Measurements from ENCODE around the gene ANKRD2. TPM values are rescaled to one million over a fixed set of nuclear protein-coding genes. Genes with fewer than 3 reads are reported as not detected.

ANKRD2 gene
- total RNA-seq, 2 experiments from 2014 or later: not detected

DNA sequence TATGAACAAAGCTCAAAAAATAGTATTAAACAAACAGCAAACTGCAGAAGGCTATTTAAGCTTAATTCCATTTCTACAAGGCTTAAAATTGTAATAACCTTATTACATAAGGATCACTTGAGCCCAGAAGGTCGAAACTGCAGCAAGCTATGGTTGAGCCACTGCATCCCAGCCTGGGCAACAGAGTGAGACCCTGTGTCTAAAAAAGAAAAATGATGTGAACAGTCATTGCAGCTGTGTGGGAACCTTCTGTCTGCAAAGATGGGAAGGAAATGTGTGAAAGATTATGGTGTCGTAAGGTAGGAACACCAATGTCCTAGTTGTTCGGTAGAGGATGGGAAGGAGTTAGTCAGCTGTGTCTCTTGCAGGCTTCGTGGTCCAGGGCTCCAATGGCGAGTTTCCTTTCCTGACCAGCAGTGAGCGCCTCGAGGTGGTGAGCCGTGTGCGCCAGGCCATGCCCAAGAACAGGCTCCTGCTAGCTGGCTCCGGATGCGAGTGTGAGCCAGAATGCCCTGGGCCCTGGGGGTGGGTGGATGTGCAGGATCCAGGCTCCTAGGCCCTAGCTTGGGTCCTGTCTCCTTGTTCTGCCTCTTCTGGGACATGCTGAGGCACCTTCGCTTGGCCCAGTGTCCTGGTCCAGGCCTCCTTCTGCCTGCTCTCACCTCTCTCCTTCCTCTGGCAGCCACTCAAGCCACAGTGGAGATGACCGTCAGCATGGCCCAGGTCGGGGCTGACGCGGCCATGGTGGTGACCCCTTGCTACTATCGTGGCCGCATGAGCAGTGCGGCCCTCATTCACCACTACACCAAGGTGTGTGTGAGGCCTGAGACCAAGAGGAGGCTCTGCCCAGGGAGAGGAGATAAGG, 26.1 kb downstream of the ANKRD2 start:
- no peaks in the 10 kb centered on the region for H3K36me3 ChIP-seq (ENCODE audit: insufficient read depth, low read length)
- H3K4me1 Mint-ChIP-seq (ENCODE audit: low read depth): no peaks in the 10 kb centered on the region

DNA sequence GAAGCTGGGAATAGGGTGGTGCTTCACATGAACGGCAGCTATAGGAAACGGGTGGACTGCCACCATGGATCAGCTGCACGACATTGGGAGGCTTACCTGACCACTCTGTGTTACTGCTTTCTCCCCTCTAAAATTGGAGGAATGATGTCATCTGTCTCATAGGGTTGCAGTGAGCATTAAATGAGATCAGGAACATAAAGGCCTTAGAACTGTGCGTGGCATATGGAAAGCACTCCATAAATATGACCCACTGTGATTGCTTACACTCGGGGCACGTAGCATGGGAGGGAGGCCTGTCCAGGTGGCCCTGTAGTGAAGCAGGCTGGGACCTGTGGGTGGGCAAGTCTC, 26.7 kb downstream of the ANKRD2 start:
- ATAC-seq (ENCODE audit: poor library complexity): no peak
- Mint-ChIP-seq H3K27me3 (no peaks in the 10 kb centered on the region), H3K36me3 (ENCODE audit: low read depth) (no peaks in the 10 kb centered on the region), H3K9me3 (no peaks in the 10 kb centered on the region), H3K4me1 (ENCODE audit: low read depth) (no peaks in the 10 kb centered on the region), H3K27ac (no peak overlapping the region), H3K4me3 (no peak overlapping the region)
- CTCF ChIA-PET: no interaction called here
- POLR2A ChIA-PET: no interaction called here
- Histone ChIP-seq H3K9me3 (ENCODE audit: control insufficient read depth in 1 of 2, insufficient read depth in 1 of 2, low read length in 2 of 2) (no peaks in the 10 kb centered on the region), H3K4me3 (ENCODE audit: low read length) (no peak overlapping the region), H3K27ac (ENCODE audit: low read depth in 1 of 2, low read length in 2 of 2) (no peak overlapping the region), H3K27me3 (ENCODE audit: control insufficient read depth in 1 of 2, insufficient read depth in 2 of 2, low read length in 2 of 2) (no peaks in the 10 kb centered on the region), H3K36me3 (ENCODE audit: insufficient read depth, low read length) (no peaks in the 10 kb centered on the region), H3K4me1 (ENCODE audit: insufficient read depth, low read length) (no peaks in the 10 kb centered on the region)
- intact Hi-C loops (cut with DNase I, micrococcal nuclease): no loop called here
- TF ChIP-seq, protein P1, sequence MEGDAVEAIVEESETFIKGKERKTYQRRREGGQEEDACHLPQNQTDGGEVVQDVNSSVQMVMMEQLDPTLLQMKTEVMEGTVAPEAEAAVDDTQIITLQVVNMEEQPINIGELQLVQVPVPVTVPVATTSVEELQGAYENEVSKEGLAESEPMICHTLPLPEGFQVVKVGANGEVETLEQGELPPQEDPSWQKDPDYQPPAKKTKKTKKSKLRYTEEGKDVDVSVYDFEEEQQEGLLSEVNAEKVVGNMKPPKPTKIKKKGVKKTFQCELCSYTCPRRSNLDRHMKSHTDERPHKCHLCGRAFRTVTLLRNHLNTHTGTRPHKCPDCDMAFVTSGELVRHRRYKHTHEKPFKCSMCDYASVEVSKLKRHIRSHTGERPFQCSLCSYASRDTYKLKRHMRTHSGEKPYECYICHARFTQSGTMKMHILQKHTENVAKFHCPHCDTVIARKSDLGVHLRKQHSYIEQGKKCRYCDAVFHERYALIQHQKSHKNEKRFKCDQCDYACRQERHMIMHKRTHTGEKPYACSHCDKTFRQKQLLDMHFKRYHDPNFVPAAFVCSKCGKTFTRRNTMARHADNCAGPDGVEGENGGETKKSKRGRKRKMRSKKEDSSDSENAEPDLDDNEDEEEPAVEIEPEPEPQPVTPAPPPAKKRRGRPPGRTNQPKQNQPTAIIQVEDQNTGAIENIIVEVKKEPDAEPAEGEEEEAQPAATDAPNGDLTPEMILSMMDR (IDR thresholded peaks at IDR 0.05): no peak
- no peak for DNase-seq

More for the DNA sequence above, 26.1 kb downstream of the ANKRD2 start:
- H3K27me3 ChIP-seq (ENCODE audit: control insufficient read depth in 1 of 2, insufficient read depth in 2 of 2, low read length in 2 of 2): no peaks in the 10 kb centered on the region
- ChIA-PET POLR2A (interaction anchor here (0.6 kb wide), 1 partner anchor 107 kb away, joined by 3 read pairs; no protein-coding TSS in a partner anchor), CTCF (no interaction called here)
- H3K9me3 Mint-ChIP-seq: no peaks in the 10 kb centered on the region
- no peak overlapping the region for H3K4me3 Mint-ChIP-seq
- no peaks in the 10 kb centered on the region for H3K27me3 Mint-ChIP-seq
- TF ChIP-seq, protein P1 (IDR thresholded peaks at IDR 0.05): no peak
- no peak for ATAC-seq (ENCODE audit: poor library complexity)
- no peaks in the 10 kb centered on the region for H3K4me1 ChIP-seq (ENCODE audit: insufficient read depth, low read length)
- H3K9me3 ChIP-seq (ENCODE audit: control insufficient read depth in 1 of 2, insufficient read depth in 1 of 2, low read length in 2 of 2): no peaks in the 10 kb centered on the region
- no peak overlapping the region for H3K27ac ChIP-seq (ENCODE audit: low read depth in 1 of 2, low read length in 2 of 2)
- no peak for DNase-seq
- H3K36me3 Mint-ChIP-seq (ENCODE audit: low read depth): no peaks in the 10 kb centered on the region
- no peak overlapping the region for H3K4me3 ChIP-seq (ENCODE audit: low read length)
- intact Hi-C loops (cut with DNase I, micrococcal nuclease): no loop called here
- H3K27ac Mint-ChIP-seq: no peak overlapping the region

DNA sequence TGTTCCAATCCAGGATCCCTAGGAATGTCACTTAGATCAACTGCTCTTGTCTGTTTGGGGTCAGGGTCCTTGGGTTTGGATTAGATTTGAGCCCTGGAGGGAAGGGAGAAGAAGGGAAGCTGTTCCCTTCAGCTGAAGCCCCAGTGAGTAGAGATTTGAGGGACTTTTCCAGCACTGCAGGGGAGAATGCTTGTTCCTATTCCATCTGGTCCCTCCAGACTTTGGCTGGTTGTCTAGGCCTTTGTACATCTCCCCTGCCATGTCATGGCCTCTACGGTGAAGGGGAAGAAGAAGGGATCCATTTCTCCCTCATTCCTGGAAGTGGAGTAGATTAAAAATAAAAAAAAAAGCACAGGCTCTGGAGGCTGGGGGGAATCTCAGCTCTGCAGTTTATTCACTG, 28.0 kb downstream of the ANKRD2 start:
- H3K9me3 ChIP-seq (ENCODE audit: control insufficient read depth in 1 of 2, insufficient read depth in 1 of 2, low read length in 2 of 2): no peaks in the 10 kb centered on the region
- H3K27ac ChIP-seq (ENCODE audit: low read depth in 1 of 2, low read length in 2 of 2): no peak overlapping the region
- no peak overlapping the region for H3K4me3 Mint-ChIP-seq
- no peaks in the 10 kb centered on the region for H3K27me3 ChIP-seq (ENCODE audit: control insufficient read depth in 1 of 2, insufficient read depth in 2 of 2, low read length in 2 of 2)
- H3K4me1 ChIP-seq (ENCODE audit: insufficient read depth, low read length): no peaks in the 10 kb centered on the region
- no peaks in the 10 kb centered on the region for H3K27me3 Mint-ChIP-seq
- H3K36me3 Mint-ChIP-seq (ENCODE audit: low read depth): no peaks in the 10 kb centered on the region
- ChIA-PET CTCF (no interaction called here), POLR2A (no interaction called here)
- H3K27ac Mint-ChIP-seq: no peak overlapping the region
- intact Hi-C loops (cut with DNase I, micrococcal nuclease): no loop called here
- no peaks in the 10 kb centered on the region for H3K4me1 Mint-ChIP-seq (ENCODE audit: low read depth)
- no peaks in the 10 kb centered on the region for H3K36me3 ChIP-seq (ENCODE audit: insufficient read depth, low read length)
- ATAC-seq (ENCODE audit: poor library complexity): no peak
- TF ChIP-seq, protein P1 (IDR thresholded peaks at IDR 0.05): no peak
- no peak for DNase-seq
- no peaks in the 10 kb centered on the region for H3K9me3 Mint-ChIP-seq
- no peak overlapping the region for H3K4me3 ChIP-seq (ENCODE audit: low read length)

Measured in CD4-positive, alpha-beta T cell (primary cell).